Calu3 (cell line): ENCODE data around the gene SUPT16H. TPM values are rescaled to one million over a fixed set of nuclear protein-coding genes. Genes with fewer than 3 reads are reported as not detected.
"Not testable (repeated sequence)": the region's sequence is repeated elsewhere in the genome, so short reads cannot be mapped to it uniquely, and the experiment has no call there.

Experiments used
- BruUV-seq: library from RNA; stranded (reverse); fragments of 400-500 nt; replicated peaks from 2 replicates; lab custom pipeline; 2021; lab: Mats Ljungman, UMichigan
- CTCF ChIA-PET: fragments of 300-600 bp; sonication (Branson Sonifier 250); formaldehyde crosslinking; loops from one replicate; lab custom pipeline; 2022; ENCODE audit warnings: antibody characterized with exemption; lab: Charles Lee
- DNase-seq: peaks from one replicate; pipeline ENCODE4 v3.0.0; 2022
- H3K27ac Mint-ChIP-seq: one replicate; pipeline ENCODE4 v1.8.0; 2022; ENCODE audit warnings: mixed read lengths; ENCODE audit not compliant: unreplicated experiment
- H3K27me3 Mint-ChIP-seq: one replicate; pipeline ENCODE4 v1.8.0; 2022; ENCODE audit warnings: mixed read lengths; ENCODE audit not compliant: unreplicated experiment
- H3K36me3 Mint-ChIP-seq: one replicate; pipeline ENCODE4 v1.8.0; 2022; ENCODE audit warnings: mild to moderate bottlenecking, moderate library complexity, mixed read lengths; ENCODE audit not compliant: insufficient read depth, unreplicated experiment
- H3K4me1 Mint-ChIP-seq: one replicate; pipeline ENCODE4 v1.8.0; 2022; ENCODE audit warnings: mild to moderate bottlenecking, low read depth, mixed read lengths; ENCODE audit not compliant: unreplicated experiment
- H3K4me3 Mint-ChIP-seq: one replicate; pipeline ENCODE4 v1.8.0; 2022; ENCODE audit warnings: mild to moderate bottlenecking, low read depth, moderate library complexity, mixed read lengths; ENCODE audit not compliant: unreplicated experiment
- H3K9me3 Mint-ChIP-seq: one replicate; pipeline ENCODE4 v1.8.0; 2022; ENCODE audit warnings: low read depth, mixed read lengths; ENCODE audit not compliant: unreplicated experiment
- CTCF ChIP-seq: fragments of 200-600 bp; IDR thresholded peaks from one replicate; pipeline ENCODE4 v1.8.0; 2022; ENCODE audit warnings: antibody characterized with exemption; ENCODE audit not compliant: unreplicated experiment
- intact Hi-C: fragments of 100-400 bp; cut with micrococcal nuclease; formaldehyde crosslinking; loops from one replicate; pipeline ENCODE4 v1.10.0; 2022; ENCODE audit not compliant: unreplicated experiment
- total RNA-seq: library from RNA; stranded (reverse); gene quantifications from 2 replicates; pipeline ENCODE4 v1.2.3, GENCODE V29; 2022

Gene SUPT16H
- total RNA-seq, 1 experiment from 2014 or later, result 81.9 TPM

GRCh38 chr14:21382095-21382494, 1.7 kb downstream of the SUPT16H start:
- CTCF ChIA-PET, result no interaction called here
- no peaks in the 10 kb centered on the region for H3K27me3 Mint-ChIP-seq
- no peak for DNase-seq
- no peak for TF ChIP-seq CTCF
- no peaks in the 10 kb centered on the region for H3K9me3 Mint-ChIP-seq
- peaks cover 32% of the 10 kb centered on the region for H3K36me3 Mint-ChIP-seq
- BruUV-seq, result no TSS peak
- H3K4me3 Mint-ChIP-seq, result peak overlapping the region; percentile 60
- intact Hi-C loops, result loop anchor here (5.0 kb wide), 1 partner anchor 115 kb away; the partner anchor contains the start of gene HNRNPC
- peak overlapping the region; percentile 31 for H3K27ac Mint-ChIP-seq
- no peaks in the 10 kb centered on the region for H3K4me1 Mint-ChIP-seq

GRCh38 chr14:21379338-21379737, 4.5 kb downstream of the SUPT16H start:
- TF ChIP-seq CTCF, result no peak
- Mint-ChIP-seq H3K4me3 (no peak overlapping the region), H3K36me3 (peaks cover 31% of the 10 kb centered on the region), H3K27me3 (no peaks in the 10 kb centered on the region), H3K4me1 (peaks cover 8% of the 10 kb centered on the region), H3K9me3 (no peaks in the 10 kb centered on the region), H3K27ac (no peak overlapping the region)
- BruUV-seq, result no TSS peak
- CTCF ChIA-PET, result no interaction called here
- intact Hi-C loops, result no loop called here
- DNase-seq, result no peak

GRCh38 chr14:21373980-21374379, 9.8 kb downstream of the SUPT16H start:
- H3K4me1 Mint-ChIP-seq, result peaks cover 8% of the 10 kb centered on the region
- H3K27me3 Mint-ChIP-seq, result no peaks in the 10 kb centered on the region
- H3K4me3 Mint-ChIP-seq, result no peak overlapping the region
- no peak for DNase-seq
- no TSS peak for BruUV-seq
- no peak overlapping the region for H3K27ac Mint-ChIP-seq
- TF ChIP-seq CTCF, result no peak
- CTCF ChIA-PET, result no interaction called here
- H3K36me3 Mint-ChIP-seq, result peaks cover 24% of the 10 kb centered on the region
- intact Hi-C loops, result no loop called here
- no peaks in the 10 kb centered on the region for H3K9me3 Mint-ChIP-seq

- intact Hi-C loops, H3K4me3 Mint-ChIP-seq, CTCF ChIA-PET, H3K27ac Mint-ChIP-seq, H3K9me3 Mint-ChIP-seq, H3K4me1 Mint-ChIP-seq, H3K27me3 Mint-ChIP-seq, DNase-seq, BruUV-seq: not testable (repeated sequence)
- H3K36me3 Mint-ChIP-seq, result peaks cover 24% of the 10 kb centered on the region
Measured at GRCh38 chr14:21372814-21373213, 11.0 kb downstream of the SUPT16H start.

- no peak for TF ChIP-seq CTCF
- DNase-seq, result no peak
- no TSS peak for BruUV-seq
- Mint-ChIP-seq H3K4me1 (no peaks in the 10 kb centered on the region), H3K27me3 (no peaks in the 10 kb centered on the region), H3K27ac (no peak overlapping the region), H3K4me3 (no peak overlapping the region), H3K9me3 (no peaks in the 10 kb centered on the region), H3K36me3 (peaks cover 26% of the 10 kb centered on the region)
- intact Hi-C loops, result no loop called here
- CTCF ChIA-PET, result no interaction called here
Measured at GRCh38 chr14:21369949-21370679, 13.7 kb downstream of the SUPT16H start.
